Uterus (tissue), 4 donors: ENCODE measurements around the gene KHDRBS1. TPM values are rescaled to one million over a fixed set of nuclear protein-coding genes. Genes with fewer than 3 reads are reported as not detected.
"Not testable (repeated sequence)": the region's sequence is repeated elsewhere in the genome, so short reads cannot be mapped to it uniquely, and the experiment has no call there.

Experiments
- DNase-seq, 2 donors: peaks; one replicate each; pipeline ENCODE4 v3.0.0-alpha.2; 2019 to 2020
- H3K27ac ChIP-seq, 2 donors: fragments of 200-600 bp; sonication (generic); 1 replicate in 1 of 2; 2 replicates in 1 of 2; pipeline ENCODE4 v1.5.1; 2016 to 2018
- H3K27me3 ChIP-seq, 2 donors: fragments of 200-600 bp; sonication (generic); one replicate each; pipeline ENCODE4 v1.5.1; 2018 to 2019; ENCODE audit warnings: control low read depth in 1 of 2
- H3K36me3 ChIP-seq, 2 donors: fragments of 200-600 bp; sonication (generic); one replicate each; pipeline ENCODE4 v1.5.1; 2019; ENCODE audit warnings: control low read depth in 1 of 2
- H3K4me1 ChIP-seq, 2 donors: fragments of 200-600 bp; sonication (generic); one replicate each; pipeline ENCODE4 v1.5.1; 2018 to 2019; ENCODE audit warnings: control low read depth in 1 of 2
- H3K4me3 ChIP-seq, 2 donors: fragments of 200-600 bp; sonication (generic); 1 replicate in 1 of 2; 2 replicates in 1 of 2; pipeline ENCODE4 v1.5.1; 2018 to 2019; ENCODE audit warnings: mild to moderate bottlenecking in 1 of 2
- H3K9me3 ChIP-seq, 2 donors: fragments of 200-600 bp; sonication (generic); one replicate each; pipeline ENCODE4 v1.5.1; 2019; ENCODE audit warnings: control low read depth in 1 of 2
- POLR2A ChIP-seq, 2 donors: fragments of 450-650 bp; IDR thresholded peaks; one replicate each; pipeline ENCODE4 v1.6.1; 2016; ENCODE audit warnings: antibody characterized with exemption in 2 of 2, mild to moderate bottlenecking in 1 of 2, moderate library complexity in 1 of 2
- intact Hi-C: fragments of 100-400 bp; cut with DNase I; formaldehyde crosslinking; loops from one replicate; pipeline ENCODE4 v1.15.1; 2023; ENCODE audit warnings: low total_unique reads
- total RNA-seq, 4 donors: library from RNA; depleted of rRNA in 3 of 4; stranded (reverse); fragments of >200 nt in 3 of 4; gene quantifications; one replicate each; pipeline versions ENCODE4 v1.1.0 to v1.2.4, GENCODE V29; 2014 to 2023
- TF ChIP-seq, protein P1 (sequence below), 4 experiments: fragments of 200-600 bp in 2 of 4; fragments of 450-650 bp in 2 of 4; sonication (generic) in 2 of 4; IDR thresholded peaks; one replicate each; pipeline ENCODE4 v1.5.1; 2016 to 2019; ENCODE audit warnings: antibody characterized with exemption in 4 of 4, mild to moderate bottlenecking in 2 of 4, moderate library complexity in 1 of 4
- donor health status: DM: yes; HTN: yes; CAD: no.

The KHDRBS1 gene
- total RNA-seq, 4 donors from 2014 or later: 40.9 to 142 (median 96.5) TPM

DNA sequence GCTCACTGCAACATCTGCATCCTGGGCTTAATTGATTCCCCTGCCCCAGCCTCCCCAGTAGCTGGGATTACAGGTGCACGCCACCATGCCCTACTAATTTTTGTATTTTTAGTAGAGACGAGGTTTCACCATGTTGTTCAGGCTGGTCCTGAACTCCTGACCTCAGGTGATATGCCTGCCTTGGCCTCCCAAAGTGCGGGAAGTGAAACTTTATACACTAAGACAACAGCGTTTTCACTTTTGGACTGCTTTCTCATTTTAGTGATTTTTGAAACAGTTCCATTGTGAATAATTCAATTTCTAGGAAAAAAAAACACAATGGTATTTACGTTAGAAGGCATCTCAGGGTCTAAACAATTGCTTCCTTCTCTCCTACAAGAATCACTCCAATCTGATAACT lies 11.8 kb upstream of the KHDRBS1 start:
- Histone ChIP-seq H3K27ac (no peak overlapping the region), H3K4me1 (no peaks in the 10 kb centered on the region), H3K36me3 (no peaks in the 10 kb centered on the region), H3K4me3 (no peak overlapping the region), H3K9me3 (no peaks in the 10 kb centered on the region), H3K27me3 (no peaks in the 10 kb centered on the region)
- TF ChIP-seq, protein P1, sequence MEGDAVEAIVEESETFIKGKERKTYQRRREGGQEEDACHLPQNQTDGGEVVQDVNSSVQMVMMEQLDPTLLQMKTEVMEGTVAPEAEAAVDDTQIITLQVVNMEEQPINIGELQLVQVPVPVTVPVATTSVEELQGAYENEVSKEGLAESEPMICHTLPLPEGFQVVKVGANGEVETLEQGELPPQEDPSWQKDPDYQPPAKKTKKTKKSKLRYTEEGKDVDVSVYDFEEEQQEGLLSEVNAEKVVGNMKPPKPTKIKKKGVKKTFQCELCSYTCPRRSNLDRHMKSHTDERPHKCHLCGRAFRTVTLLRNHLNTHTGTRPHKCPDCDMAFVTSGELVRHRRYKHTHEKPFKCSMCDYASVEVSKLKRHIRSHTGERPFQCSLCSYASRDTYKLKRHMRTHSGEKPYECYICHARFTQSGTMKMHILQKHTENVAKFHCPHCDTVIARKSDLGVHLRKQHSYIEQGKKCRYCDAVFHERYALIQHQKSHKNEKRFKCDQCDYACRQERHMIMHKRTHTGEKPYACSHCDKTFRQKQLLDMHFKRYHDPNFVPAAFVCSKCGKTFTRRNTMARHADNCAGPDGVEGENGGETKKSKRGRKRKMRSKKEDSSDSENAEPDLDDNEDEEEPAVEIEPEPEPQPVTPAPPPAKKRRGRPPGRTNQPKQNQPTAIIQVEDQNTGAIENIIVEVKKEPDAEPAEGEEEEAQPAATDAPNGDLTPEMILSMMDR (IDR thresholded peaks at IDR 0.05): no peak
- no peak for TF ChIP-seq POLR2A (IDR thresholded peaks at IDR 0.05)
- no peak for DNase-seq
- intact Hi-C loops: no loop called here

DNA sequence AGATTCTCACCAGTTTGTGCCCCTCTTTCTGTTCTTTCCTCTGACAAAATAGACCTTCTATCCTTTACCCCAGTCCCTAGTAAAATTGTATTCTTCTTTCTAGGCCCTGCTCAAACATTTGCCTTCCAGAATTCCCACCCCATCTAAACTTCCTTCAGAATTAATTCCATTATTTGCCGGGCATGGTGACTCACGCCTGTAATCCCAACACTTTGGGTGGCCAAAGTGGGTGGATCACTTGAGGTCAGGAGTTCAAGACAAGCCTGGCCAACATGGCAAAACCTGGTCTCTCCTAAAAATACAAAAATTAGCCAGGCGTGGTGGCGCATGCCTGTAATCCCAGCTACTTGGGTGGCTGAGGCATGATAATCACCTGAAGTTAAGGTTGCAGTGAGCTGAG lies 11.4 kb upstream of the KHDRBS1 start:
- H3K9me3 ChIP-seq, intact Hi-C loops, H3K36me3 ChIP-seq, DNase-seq, H3K4me1 ChIP-seq, H3K27ac ChIP-seq, H3K27me3 ChIP-seq, H3K4me3 ChIP-seq: not testable (repeated sequence)

DNA sequence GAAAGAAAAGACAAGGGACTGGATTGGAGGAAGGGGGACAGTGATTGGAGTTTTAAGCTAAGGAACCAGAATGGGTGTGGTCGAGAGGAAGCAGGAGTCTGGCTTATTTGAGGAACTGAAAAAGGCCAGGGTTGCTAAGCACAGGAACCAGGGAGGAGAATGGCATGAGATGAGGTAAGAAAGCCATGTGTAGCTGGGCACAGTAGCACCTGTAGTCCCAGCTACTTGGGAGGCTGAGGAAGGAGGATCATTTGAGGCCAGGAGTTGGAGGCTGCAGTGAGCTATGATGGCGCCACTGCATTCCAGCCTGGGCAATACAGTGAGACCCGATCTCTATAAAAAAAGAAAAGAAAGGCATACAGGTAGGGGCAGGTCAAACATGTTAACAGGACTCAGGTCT lies 8.1 kb upstream of the KHDRBS1 start:
- Histone ChIP-seq H3K36me3 (no peaks in the 10 kb centered on the region), H3K4me1 (no peaks in the 10 kb centered on the region), H3K27me3 (no peaks in the 10 kb centered on the region), H3K4me3 (no peak overlapping the region), H3K27ac (no peak overlapping the region), H3K9me3 (no peaks in the 10 kb centered on the region)
- DNase-seq: no peak
- intact Hi-C loops: no loop called here
- TF ChIP-seq POLR2A (IDR thresholded peaks at IDR 0.05): no peak
- TF ChIP-seq, protein P1 (IDR thresholded peaks at IDR 0.05): no peak

DNA sequence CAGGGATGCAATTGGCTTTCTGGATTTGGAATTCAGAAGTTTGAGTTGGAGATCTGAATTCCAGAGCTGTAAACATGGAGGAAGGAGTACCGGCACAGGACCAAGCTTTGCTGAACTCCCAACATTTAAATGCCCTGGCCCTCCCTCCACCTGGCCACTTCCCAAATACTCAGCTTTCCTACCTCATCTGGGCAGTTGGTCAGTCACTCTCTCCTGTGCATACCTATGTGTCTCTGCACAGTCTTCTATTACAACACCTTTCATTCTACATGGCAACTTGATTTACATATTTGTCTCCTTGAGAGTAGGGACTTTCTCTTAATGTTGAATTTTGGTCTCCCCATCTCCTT lies 6.1 kb upstream of the KHDRBS1 start:
- intact Hi-C loops: no loop called here
- Histone ChIP-seq H3K4me3 (no peak overlapping the region), H3K27ac (no peak overlapping the region), H3K4me1 (no peaks in the 10 kb centered on the region), H3K36me3 (no peaks in the 10 kb centered on the region), H3K9me3 (no peaks in the 10 kb centered on the region), H3K27me3 (no peaks in the 10 kb centered on the region)
- TF ChIP-seq, protein P1 (IDR thresholded peaks at IDR 0.05): no peak
- TF ChIP-seq POLR2A (IDR thresholded peaks at IDR 0.05): no peak
- DNase-seq: no peak

DNA sequence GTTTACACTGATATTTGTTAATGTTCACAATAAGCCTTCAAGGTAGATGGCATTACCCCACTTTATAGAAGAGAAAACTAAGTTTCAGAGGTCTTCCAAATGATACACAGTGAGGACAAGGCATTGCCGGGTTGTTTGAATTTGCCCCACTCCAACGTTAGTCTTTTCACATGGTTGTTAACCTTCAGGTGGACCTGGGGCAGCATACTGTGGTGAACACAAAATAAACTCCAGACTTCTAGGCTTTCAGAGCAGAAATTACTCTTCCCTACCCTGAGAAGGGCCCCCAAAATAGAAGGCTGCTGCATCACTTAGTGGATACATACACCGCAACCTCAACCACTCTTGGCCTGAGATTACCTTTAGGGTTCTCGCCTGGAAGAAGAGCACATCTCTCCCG lies 3.4 kb upstream of the KHDRBS1 start:
- Histone ChIP-seq H3K4me1 (no peaks in the 10 kb centered on the region), H3K36me3 (no peaks in the 10 kb centered on the region), H3K27me3 (no peaks in the 10 kb centered on the region), H3K27ac (no peak overlapping the region), H3K9me3 (no peaks in the 10 kb centered on the region), H3K4me3 (no peak overlapping the region)
- intact Hi-C loops: no loop called here
- TF ChIP-seq, protein P1 (IDR thresholded peaks at IDR 0.05): no peak
- TF ChIP-seq POLR2A (IDR thresholded peaks at IDR 0.05): no peak
- no peak for DNase-seq

DNA sequence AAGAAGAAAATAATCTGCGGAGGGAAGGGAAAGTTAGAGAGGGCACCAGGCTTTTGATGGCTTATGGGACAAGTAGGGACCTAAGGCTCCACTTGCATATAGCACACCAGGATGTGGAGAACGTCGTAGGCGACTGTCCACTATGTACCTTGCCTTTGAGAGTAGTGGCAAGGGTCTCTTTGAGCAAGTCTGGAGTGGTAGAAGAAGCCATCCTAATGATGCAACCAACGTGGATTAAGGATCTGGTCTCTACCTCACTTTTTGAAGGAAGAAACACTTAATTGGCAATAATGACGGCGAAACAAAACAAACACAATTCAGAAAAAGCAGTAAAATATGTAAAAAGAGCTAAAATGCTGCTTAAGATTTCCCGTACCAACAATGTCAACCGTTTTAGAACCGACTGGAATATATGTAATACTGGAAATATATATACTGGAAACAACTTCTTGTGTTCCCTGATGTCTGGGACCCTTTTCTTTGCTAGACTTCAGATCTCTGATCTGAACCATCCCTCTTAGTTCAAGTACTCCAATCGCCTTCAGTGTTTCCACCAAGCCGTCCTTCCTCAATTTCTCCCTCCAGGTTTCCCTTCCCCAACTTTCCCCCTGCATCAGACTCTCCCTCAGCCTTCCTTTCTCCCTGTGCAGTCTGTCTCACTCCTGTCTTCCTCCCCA lies 821 bp upstream of the KHDRBS1 start:
- Histone ChIP-seq H3K4me1 (peaks cover 0 to 2% of the 10 kb centered on the region in 2 donors), H3K27ac (peak overlapping the region; percentile 95 to 98), H3K9me3 (no peaks in the 10 kb centered on the region), H3K36me3 (no peaks in the 10 kb centered on the region), H3K4me3 (peak overlapping the region; percentile 59 to 90), H3K27me3 (no peaks in the 10 kb centered on the region)
- intact Hi-C loops: no loop called here
- no peak for DNase-seq
- TF ChIP-seq POLR2A (IDR thresholded peaks at IDR 0.05): no peak
- TF ChIP-seq, protein P1 (IDR thresholded peaks at IDR 0.05): no peak
